ENCODE results near the gene BCL11A. TPM values are rescaled to one million over a fixed set of nuclear protein-coding genes. Genes with fewer than 3 reads are reported as not detected.

BCL11A gene
- total RNA-seq, 6 experiments from 2014 or later: 0.06 to 0.80 (median 0.37) TPM

GRCh38 chr2:60413069-60413813, 140.2 kb downstream of the BCL11A start:
- peaks cover 0 to 12% (median 4%) of the 10 kb centered on the region in 4 donors for H3K4me1 ChIP-seq
- intact Hi-C loops (cut with DNase I): no loop called here
- ATAC-seq: no peak
- no peak overlapping the region for H3K27ac ChIP-seq
- H3K4me3 ChIP-seq: no peak overlapping the region
- no peak for DNase-seq
- H3K9me3 ChIP-seq: no peaks in the 10 kb centered on the region
- 76% methylated on average over 4 of the region's 4 CpGs for WGBS (ENCODE audit: insufficient coverage, low coverage, low lambda C conversion rate, missing lambda C conversion rate)
- no peaks in the 10 kb centered on the region for H3K36me3 ChIP-seq
- H3K27me3 ChIP-seq: no peaks in the 10 kb centered on the region
- TF ChIP-seq POLR2A (IDR thresholded peaks at IDR 0.05): no peak
- TF ChIP-seq, protein P1, sequence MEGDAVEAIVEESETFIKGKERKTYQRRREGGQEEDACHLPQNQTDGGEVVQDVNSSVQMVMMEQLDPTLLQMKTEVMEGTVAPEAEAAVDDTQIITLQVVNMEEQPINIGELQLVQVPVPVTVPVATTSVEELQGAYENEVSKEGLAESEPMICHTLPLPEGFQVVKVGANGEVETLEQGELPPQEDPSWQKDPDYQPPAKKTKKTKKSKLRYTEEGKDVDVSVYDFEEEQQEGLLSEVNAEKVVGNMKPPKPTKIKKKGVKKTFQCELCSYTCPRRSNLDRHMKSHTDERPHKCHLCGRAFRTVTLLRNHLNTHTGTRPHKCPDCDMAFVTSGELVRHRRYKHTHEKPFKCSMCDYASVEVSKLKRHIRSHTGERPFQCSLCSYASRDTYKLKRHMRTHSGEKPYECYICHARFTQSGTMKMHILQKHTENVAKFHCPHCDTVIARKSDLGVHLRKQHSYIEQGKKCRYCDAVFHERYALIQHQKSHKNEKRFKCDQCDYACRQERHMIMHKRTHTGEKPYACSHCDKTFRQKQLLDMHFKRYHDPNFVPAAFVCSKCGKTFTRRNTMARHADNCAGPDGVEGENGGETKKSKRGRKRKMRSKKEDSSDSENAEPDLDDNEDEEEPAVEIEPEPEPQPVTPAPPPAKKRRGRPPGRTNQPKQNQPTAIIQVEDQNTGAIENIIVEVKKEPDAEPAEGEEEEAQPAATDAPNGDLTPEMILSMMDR (IDR thresholded peaks at IDR 0.05): no peak

DNA sequence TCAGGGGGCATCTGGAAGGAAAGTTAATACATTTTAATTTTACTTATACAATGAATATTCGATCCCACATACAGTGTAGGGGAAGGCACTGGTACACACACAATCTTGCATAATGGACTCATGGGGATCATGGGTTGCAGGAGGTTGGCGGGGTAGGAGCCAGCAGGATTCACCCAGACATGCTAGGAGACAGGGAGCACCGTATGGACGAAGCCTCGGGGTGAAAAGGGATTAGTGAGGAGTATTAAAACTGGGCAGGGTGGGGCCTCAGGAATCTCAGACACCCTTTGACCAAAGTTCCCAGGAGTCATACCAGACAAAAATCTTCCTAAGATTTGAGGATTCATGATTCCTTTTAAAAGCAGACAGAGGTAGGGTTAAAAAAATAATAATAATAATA, 140.8 kb downstream of the BCL11A start:
- Histone ChIP-seq H3K4me1 (peaks cover 0 to 12% (median 4%) of the 10 kb centered on the region in 4 donors), H3K9me3 (no peaks in the 10 kb centered on the region), H3K27me3 (no peaks in the 10 kb centered on the region), H3K4me3 (no peak overlapping the region), H3K36me3 (no peaks in the 10 kb centered on the region), H3K27ac (no peak overlapping the region)
- 64% methylated on average over 4 of the region's 5 CpGs for WGBS (ENCODE audit: insufficient coverage, low coverage, low lambda C conversion rate, missing lambda C conversion rate)
- intact Hi-C loops (cut with DNase I): no loop called here
- no peak for DNase-seq
- no peak for ATAC-seq
- TF ChIP-seq, protein P1 (IDR thresholded peaks at IDR 0.05): no peak
- TF ChIP-seq POLR2A (IDR thresholded peaks at IDR 0.05): no peak

- TF ChIP-seq POLR2A (IDR thresholded peaks at IDR 0.05): no peak
- TF ChIP-seq, protein P1 (IDR thresholded peaks at IDR 0.05): no peak
- 81% methylated on average over 3 of the region's 6 CpGs for WGBS (ENCODE audit: insufficient coverage, low coverage, low lambda C conversion rate, missing lambda C conversion rate)
These were observed 141.4 kb downstream of the BCL11A start for GRCh38 chr2:60412027-60412426.

GRCh38 chr2:60411295-60411694, 142.2 kb downstream of the BCL11A start:
- 49% methylated on average over 3 of the region's 3 CpGs for WGBS (ENCODE audit: insufficient coverage, low coverage, low lambda C conversion rate, missing lambda C conversion rate)
- no peak for ATAC-seq
- no peak for DNase-seq
- Histone ChIP-seq H3K4me1 (peaks cover 0 to 8% (median 4%) of the 10 kb centered on the region in 4 donors), H3K27ac (no peak overlapping the region), H3K9me3 (no peaks in the 10 kb centered on the region), H3K4me3 (no peak overlapping the region), H3K36me3 (no peaks in the 10 kb centered on the region), H3K27me3 (no peaks in the 10 kb centered on the region)
- intact Hi-C loops (cut with DNase I): no loop called here
- TF ChIP-seq, protein P1 (IDR thresholded peaks at IDR 0.05): no peak
- no peak for TF ChIP-seq POLR2A (IDR thresholded peaks at IDR 0.05)

More at GRCh38 chr2:60412027-60412426, 141.4 kb downstream of the BCL11A start:
- Histone ChIP-seq H3K4me3 (no peak overlapping the region), H3K27ac (no peak overlapping the region), H3K9me3 (no peaks in the 10 kb centered on the region), H3K36me3 (no peaks in the 10 kb centered on the region), H3K27me3 (no peaks in the 10 kb centered on the region), H3K4me1 (peaks cover 0 to 12% (median 4%) of the 10 kb centered on the region in 4 donors)
- DNase-seq (no peak), ATAC-seq (no peak)
- intact Hi-C loops (cut with DNase I): no loop called here
